Measurements from ENCODE around the gene DTX4.

The DTX4 gene

GRCh38 chr11:59185386-59185945 is 13.5 kb downstream of the DTX4 start:
- Histone ChIP-seq H3K4me3 (ENCODE audit: low read depth, low read length) (no peak overlapping the region), H3K4me1 (ENCODE audit: control insufficient read depth, insufficient read depth, low read length) (no peaks in the 10 kb centered on the region), H3K9me3 (ENCODE audit: control insufficient read depth, insufficient read depth, low read depth, low read length) (no peaks in the 10 kb centered on the region), H3K27ac (ENCODE audit: extremely low read depth, low read depth, low read length) (no peak overlapping the region), H3K36me3 (ENCODE audit: control insufficient read depth in 2 of 2, insufficient read depth in 1 of 2, low read length in 2 of 2) (peaks cover 0 to 35% of the 10 kb centered on the region in 2 experiments; a peak in 1 of 3 replicates)
- TF ChIP-seq ZNF488 (tag by site-specific recombination; IDR thresholded peaks at IDR 0.05) (no peak), KLF8 (tag by site-specific recombination; IDR thresholded peaks at IDR 0.05) (no peak), ZNF513 (tag by site-specific recombination; IDR thresholded peaks at IDR 0.05) (no peak), ZFP41 (tag by site-specific recombination; IDR thresholded peaks at IDR 0.05; ENCODE audit: borderline replicate concordance) (no peak), ZNF248 (tag by site-specific recombination; IDR thresholded peaks at IDR 0.05) (no peak), ZBTB26 (tag by site-specific recombination; optimal IDR thresholded peaks at IDR 0.05) (no peak), AEBP2 (tag by site-specific recombination; IDR thresholded peaks at IDR 0.05; ENCODE audit: borderline replicate concordance) (no peak), ZNF596 (tag by site-specific recombination; IDR thresholded peaks at IDR 0.05) (no peak), ZNF302 (tag by site-specific recombination; IDR thresholded peaks at IDR 0.05; ENCODE audit: low read depth) (no peak)
- ChIA-PET POLR2A (no interaction called here), CTCF (interaction anchor here (0.6 to 4.4 kb wide), 19 partner anchors 9 to 1653 kb away, joined by 3 to 78 read pairs (median 3); partner anchors contain the start of gene DTX4)

- ChIA-PET POLR2A (interaction anchor here (0.7 kb wide), 1 partner anchor 15 kb away, joined by 4 read pairs; the partner anchor contains the start of gene DTX4), CTCF (interaction anchor here (0.6 to 4.4 kb wide), 21 partner anchors 9 to 1281 kb away, joined by 3 to 78 read pairs (median 4); partner anchors contain the start of genes DTX4 and FAM111A)
- Histone ChIP-seq H3K4me1 (ENCODE audit: control insufficient read depth, insufficient read depth, low read length) (no peaks in the 10 kb centered on the region), H3K4me3 (ENCODE audit: low read depth, low read length) (no peak overlapping the region), H3K9me3 (ENCODE audit: control insufficient read depth, insufficient read depth, low read depth, low read length) (no peaks in the 10 kb centered on the region), H3K36me3 (ENCODE audit: control insufficient read depth in 2 of 2, insufficient read depth in 1 of 2, low read length in 2 of 2) (peaks cover 0 to 41% of the 10 kb centered on the region in 2 experiments; a peak in 1 of 3 replicates), H3K27ac (ENCODE audit: extremely low read depth, low read depth, low read length) (no peak overlapping the region)
- no peak for TF ChIP-seq HOXA7 (CRISPR knock-in tag; IDR thresholded peaks at IDR 0.05; ENCODE audit: borderline replicate concordance)
- TF ChIP-seq SCRT2 (tag by site-specific recombination; IDR thresholded peaks at IDR 0.05) = peak; percentile 69
- TF ChIP-seq ZNF157 (tag by site-specific recombination; IDR thresholded peaks at IDR 0.05) = no peak
These were observed 14.2 kb downstream of the DTX4 start for GRCh38 chr11:59186130-59186594.

- no peaks in the 10 kb centered on the region for H3K9me3 ChIP-seq (ENCODE audit: control insufficient read depth, insufficient read depth, low read depth, low read length)
- no peaks in the 10 kb centered on the region for H3K4me1 ChIP-seq (ENCODE audit: control insufficient read depth, insufficient read depth, low read length)
- H3K27ac ChIP-seq (ENCODE audit: extremely low read depth, low read depth, low read length) = no peak overlapping the region
- POLR2A ChIA-PET = no interaction called here
- peaks cover 0 to 42% of the 10 kb centered on the region in 2 experiments; a peak in 1 of 3 replicates for H3K36me3 ChIP-seq (ENCODE audit: control insufficient read depth in 2 of 2, insufficient read depth in 1 of 2, low read length in 2 of 2)
- CTCF ChIA-PET = interaction anchor here (0.9 to 4.4 kb wide), 9 partner anchors 10 to 732 kb away, joined by 3 to 78 read pairs (median 8); partner anchors contain the start of genes DTX4 and FAM111A
- H3K4me3 ChIP-seq (ENCODE audit: low read depth, low read length) = no peak overlapping the region
- TF ChIP-seq ZNF514 (tag by site-specific recombination; IDR thresholded peaks at IDR 0.05) (no peak), REPIN1 (tag by site-specific recombination; IDR thresholded peaks at IDR 0.05; ENCODE audit: low read depth) (no peak), ZNF23 (tag by site-specific recombination; IDR thresholded peaks at IDR 0.05; ENCODE audit: borderline replicate concordance) (no peak), ZNF404 (tag by site-specific recombination; IDR thresholded peaks at IDR 0.05) (no peak), ZNF148 (tag by site-specific recombination; IDR thresholded peaks at IDR 0.05; ENCODE audit: borderline replicate concordance) (no peak), BCL6B (tag by site-specific recombination; IDR thresholded peaks at IDR 0.05) (no peak), ZNF175 (tag by site-specific recombination; IDR thresholded peaks at IDR 0.05) (no peak)
These were observed 15.1 kb downstream of the DTX4 start for GRCh38 chr11:59187035-59187434.

Data from HEK293 (cell line).